ENCODE data around the gene GBX2.

Gene GBX2

DNA sequence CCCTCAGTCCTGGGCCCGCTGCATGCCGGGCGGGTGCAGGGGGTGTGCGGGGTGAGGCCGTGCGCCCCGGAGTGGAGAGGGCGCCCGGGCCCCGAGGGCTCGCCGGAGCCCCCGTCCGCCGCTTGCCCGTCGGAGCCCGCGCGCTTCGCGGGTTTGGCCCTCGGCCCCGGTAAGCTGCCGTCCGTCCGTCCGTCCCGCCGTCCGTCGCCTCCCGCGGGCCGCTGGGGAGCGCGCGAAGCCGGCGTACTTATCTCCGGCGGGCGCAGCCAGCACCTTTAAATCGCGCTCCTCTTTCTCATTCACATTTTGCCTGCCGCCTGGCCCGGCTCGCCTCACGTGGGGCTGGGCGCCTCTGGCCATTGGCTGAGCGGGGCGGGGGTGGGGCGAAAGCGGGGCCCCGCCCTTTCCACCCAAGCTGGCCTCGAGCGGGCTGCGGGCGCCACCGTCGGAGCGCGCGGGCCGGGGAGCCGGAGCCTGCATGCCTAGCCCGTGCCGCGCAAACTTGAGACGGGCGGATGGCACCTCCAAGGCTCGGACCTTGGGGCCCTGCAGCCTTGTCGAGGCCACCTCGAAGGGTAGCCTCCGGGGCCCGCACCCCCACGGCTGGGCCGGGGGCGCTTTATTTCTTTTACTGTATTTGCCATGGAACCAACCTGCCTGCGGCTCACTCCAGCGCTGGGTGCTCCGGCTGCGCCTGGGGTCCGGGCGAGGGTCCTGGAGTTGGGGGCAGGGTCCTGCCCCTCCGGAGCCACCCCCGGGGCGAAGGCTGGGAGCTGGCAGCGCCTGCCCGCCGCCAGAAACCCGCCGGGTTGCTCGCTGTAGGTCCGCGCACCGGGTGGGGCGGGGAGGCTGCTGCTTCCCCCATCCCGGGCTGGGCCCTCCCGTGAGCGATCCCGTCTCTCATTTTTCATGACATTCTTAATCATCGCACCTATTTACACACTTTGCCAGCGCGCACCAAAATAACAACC, at the start of gene GBX2:
Gene GBX2 (minus strand): TSS at position 277 of the 971 bp plus-strand sequence. CDS start 415 bp downstream, outside the sequence.
- TF ChIP-seq, protein P1, sequence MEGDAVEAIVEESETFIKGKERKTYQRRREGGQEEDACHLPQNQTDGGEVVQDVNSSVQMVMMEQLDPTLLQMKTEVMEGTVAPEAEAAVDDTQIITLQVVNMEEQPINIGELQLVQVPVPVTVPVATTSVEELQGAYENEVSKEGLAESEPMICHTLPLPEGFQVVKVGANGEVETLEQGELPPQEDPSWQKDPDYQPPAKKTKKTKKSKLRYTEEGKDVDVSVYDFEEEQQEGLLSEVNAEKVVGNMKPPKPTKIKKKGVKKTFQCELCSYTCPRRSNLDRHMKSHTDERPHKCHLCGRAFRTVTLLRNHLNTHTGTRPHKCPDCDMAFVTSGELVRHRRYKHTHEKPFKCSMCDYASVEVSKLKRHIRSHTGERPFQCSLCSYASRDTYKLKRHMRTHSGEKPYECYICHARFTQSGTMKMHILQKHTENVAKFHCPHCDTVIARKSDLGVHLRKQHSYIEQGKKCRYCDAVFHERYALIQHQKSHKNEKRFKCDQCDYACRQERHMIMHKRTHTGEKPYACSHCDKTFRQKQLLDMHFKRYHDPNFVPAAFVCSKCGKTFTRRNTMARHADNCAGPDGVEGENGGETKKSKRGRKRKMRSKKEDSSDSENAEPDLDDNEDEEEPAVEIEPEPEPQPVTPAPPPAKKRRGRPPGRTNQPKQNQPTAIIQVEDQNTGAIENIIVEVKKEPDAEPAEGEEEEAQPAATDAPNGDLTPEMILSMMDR (IDR thresholded peaks at IDR 0.05; ENCODE audit: low read length, missing control alignments): no peak
- H3K4me3 ChIP-seq (replicated peaks; ENCODE audit: low read depth, low read length): peak within 1 kb of the TSS; percentile 29
- peak; percentile 57 for DNase-seq (ENCODE audit: low read depth)

DNA sequence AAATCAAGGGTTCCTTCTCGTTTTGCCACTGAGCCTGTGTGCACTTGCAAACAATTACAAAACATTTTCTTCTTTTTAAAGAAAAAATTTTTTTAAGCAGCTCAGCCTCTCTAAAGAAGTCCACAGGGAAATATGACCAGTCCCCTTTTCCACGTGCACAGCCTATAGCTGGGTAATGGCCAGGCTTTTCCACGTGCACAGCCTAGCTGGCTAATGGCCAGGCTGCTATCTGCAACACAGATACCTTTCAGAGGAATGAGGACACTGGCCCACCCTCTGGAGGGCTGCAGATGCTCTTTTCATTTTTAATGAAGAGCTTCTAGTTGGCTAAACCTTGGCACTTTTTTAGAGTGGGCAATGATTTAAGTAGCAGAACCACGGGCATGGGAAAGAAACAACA, 49.7 kb upstream of the GBX2 start:
- DNase-seq (ENCODE audit: low read depth): no peak
- TF ChIP-seq, protein P1 (IDR thresholded peaks at IDR 0.05; ENCODE audit: low read length, missing control alignments): no peak

DNA sequence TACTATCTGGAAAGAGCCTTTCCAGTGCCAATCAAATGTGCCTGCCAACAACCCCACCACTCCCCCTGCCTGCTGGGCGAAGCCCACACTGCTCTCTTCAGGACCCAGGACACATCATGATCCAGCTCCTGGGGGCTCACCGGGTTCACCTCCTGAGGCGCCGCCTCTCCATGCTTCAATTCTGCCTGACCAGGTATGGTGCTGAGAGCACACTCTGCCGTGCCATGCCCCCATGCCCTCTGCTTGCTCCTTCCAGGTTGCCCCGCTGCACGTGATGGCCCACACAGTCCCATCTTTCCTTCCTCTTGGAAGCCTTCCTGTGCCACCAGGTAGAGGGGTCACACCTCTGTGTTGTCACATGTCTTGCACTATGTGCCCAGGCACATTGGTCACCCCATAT, 48.5 kb upstream of the GBX2 start:
- TF ChIP-seq, protein P1 (IDR thresholded peaks at IDR 0.05; ENCODE audit: low read length, missing control alignments): no peak
- DNase-seq (ENCODE audit: low read depth): no peak
- no peak overlapping the region for H3K4me3 ChIP-seq (replicated peaks; ENCODE audit: low read depth, low read length)

More for the DNA sequence above, 49.7 kb upstream of the GBX2 start:
- no peak overlapping the region for H3K4me3 ChIP-seq (replicated peaks; ENCODE audit: low read depth, low read length)

DNA sequence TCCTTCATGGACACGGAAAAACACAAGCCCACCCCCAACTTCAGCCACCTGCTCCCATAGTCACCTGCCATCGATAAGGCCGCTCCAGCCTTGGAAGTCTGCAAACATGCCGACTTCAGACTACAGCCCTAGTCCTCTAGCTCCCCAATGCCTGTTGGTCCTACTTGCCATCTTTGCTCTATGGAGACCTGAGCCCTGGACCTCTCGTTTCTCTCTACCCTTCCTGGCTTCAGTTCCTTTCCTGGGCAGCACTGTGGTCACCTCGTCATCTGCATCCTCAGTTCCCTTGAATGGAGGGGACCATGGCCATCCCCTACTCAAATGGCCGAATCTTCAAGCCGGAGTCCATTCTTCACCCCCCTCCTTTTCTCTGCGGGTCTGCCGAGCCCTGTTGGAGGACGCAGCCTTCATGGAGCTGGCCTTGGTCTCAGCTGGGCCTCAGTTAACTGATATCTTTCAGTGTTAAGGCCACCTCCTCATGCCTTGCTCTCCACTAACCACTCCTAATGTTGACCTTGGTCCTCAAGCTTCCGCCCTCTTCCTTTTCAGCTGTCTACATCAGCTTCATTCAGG, 47.7 kb upstream of the GBX2 start:
- TF ChIP-seq, protein P1 (IDR thresholded peaks at IDR 0.05; ENCODE audit: low read length, missing control alignments): no peak
- no peak for DNase-seq (ENCODE audit: low read depth)

DNA sequence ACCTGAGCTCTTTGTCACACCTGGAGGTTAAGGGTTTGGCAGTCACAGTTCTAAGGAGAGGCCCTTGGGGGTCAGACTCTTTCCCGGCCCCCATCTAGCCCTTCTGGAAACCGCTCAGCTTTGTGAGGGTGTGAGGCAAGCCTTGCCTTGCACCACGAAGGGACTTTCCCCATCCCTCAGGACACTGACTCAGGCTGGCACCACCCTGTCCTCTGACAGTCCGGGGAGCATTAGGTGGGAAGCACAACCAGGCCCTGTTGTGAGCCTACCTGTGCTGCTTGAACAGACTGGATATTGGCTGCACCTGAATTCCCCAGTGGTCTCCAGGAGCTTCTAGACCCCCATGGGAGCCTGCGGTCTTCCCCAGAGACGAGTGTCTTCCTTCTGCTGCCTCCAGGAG, 47.0 kb upstream of the GBX2 start:
- no peak overlapping the region for H3K4me3 ChIP-seq (replicated peaks; ENCODE audit: low read depth, low read length)
- TF ChIP-seq, protein P1 (IDR thresholded peaks at IDR 0.05; ENCODE audit: low read length, missing control alignments): no peak

More for the DNA sequence above, 47.7 kb upstream of the GBX2 start:
- no peak overlapping the region for H3K4me3 ChIP-seq (replicated peaks; ENCODE audit: low read depth, low read length)

DNA sequence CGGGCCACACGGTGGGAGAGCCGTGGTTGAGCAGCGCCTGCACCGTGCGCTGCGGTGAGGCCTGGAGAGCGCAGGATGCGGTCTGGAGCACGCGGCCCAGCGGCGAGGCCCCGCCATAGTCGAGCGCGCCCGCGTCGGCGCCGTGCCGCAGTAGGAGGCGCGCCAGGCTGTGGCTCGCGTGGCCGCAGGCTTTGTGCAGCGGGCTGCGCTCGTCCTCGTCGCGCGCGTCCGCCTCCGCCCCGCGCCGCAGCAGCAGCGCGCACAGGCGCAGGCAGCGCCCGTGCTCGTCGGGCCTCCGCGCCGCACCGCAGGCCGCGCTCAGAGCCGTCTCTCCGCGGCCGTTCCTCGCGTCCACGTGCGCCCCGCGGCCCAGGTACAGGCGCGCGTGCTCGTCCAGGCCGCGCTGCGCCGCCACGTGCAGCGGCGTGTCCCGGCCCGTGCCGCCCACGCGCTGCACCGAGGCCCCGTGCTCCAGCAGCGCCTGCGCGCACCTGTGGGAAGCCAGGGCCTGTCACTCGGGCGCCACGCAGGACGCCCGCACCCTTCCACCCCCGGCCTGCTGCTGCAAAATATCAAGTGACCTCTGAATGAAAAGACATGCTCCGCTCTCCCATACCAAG, 46.3 kb upstream of the GBX2 start:
- H3K4me3 ChIP-seq (replicated peaks; ENCODE audit: low read depth, low read length): no peak overlapping the region
- TF ChIP-seq, protein P1 (IDR thresholded peaks at IDR 0.05; ENCODE audit: low read length, missing control alignments): no peak
- no peak for DNase-seq (ENCODE audit: low read depth)

More for the DNA sequence above, 47.0 kb upstream of the GBX2 start:
- no peak for DNase-seq (ENCODE audit: low read depth)

All from fibroblast of pulmonary artery (primary cell).